K562 (cell line): ENCODE results near the gene DAB2IP.

ENCODE experiments used
- ATF6 ChIP-seq: sonication (generic); formaldehyde crosslinking; IDR thresholded peaks from 2 replicates; pipeline ENCODE4 v1.4.0; 2020; ENCODE audit warnings: mild to moderate bottlenecking, missing genetic modification reagents
- CTCF ChIP-seq, 3 experiments: IDR thresholded peaks in 2 of 3; conservative IDR thresholded peaks in 1 of 3; 2 replicates each; pipeline ENCODE4 v1.5.1; 2011 to 2012; ENCODE audit warnings: low read length in 3 of 3, mild to moderate bottlenecking in 3 of 3, control low read depth in 2 of 3, improper control_type of control experiment in 1 of 3, inconsistent platforms in 1 of 3, low read depth in 1 of 3, mixed read lengths in 1 of 3, moderate library complexity in 1 of 3; ENCODE audit not compliant: insufficient read depth in 2 of 3
- RBFOX2 ChIP-seq: fragments of 200-400 bp; formaldehyde crosslinking; IDR thresholded peaks from 2 replicates; pipeline ENCODE4 v1.6.1; 2017; ENCODE audit warnings: low read depth, mild to moderate bottlenecking, low read length, moderate library complexity

GRCh38 chr9:121685146-121685794 lies 33.8 kb downstream of the DAB2IP start:
- TF ChIP-seq CTCF (IDR thresholded peaks at IDR 0.05 in 2 of 3, conservative IDR thresholded peaks at IDR 0.05 in 1 of 3; ENCODE audit: insufficient read depth in 2 of 3, low read depth in 1 of 3, low read length in 3 of 3) (no peak), RBFOX2 (no peak), ATF6 (no peak)
